ENCODE measurements around the gene ATP1A2. TPM values are rescaled to one million over a fixed set of nuclear protein-coding genes. Genes with fewer than 3 reads are reported as not detected.

Gene ATP1A2
- total RNA-seq, 1 donor from 2014 or later: not detected

DNA sequence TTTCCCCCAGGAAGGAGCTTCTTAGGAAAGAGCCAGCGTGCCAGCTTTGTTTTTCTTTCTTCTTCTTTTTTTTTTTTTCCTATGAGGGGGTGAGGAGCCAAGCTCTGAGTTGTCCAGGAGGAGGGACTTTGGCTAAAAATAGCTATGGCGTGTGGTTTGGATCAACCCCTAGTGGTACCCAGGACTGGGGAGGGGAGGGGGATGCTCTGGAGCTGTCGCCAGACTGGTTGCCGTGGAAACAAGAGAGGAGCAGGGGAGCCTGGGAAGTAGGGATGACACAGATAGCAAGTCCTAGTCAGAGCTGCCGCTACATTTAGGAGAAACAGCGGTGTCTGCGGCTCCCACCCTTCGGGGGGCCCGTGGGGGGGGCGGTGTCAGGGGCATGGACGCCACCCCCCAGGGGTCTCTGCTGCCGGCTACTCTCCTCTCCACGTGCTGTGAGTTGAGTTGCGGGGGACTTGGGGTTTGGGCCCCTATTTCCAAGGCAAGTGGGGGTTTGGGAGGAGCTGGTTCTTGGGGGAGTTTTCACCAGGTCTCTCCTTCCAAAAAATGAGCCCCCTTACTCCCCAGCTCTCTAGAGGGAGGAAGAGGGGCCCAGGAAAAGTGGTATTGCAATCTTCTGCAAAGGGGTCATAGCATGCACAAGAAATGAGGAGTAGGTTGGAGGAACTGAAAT, 34.2 kb upstream of the ATP1A2 start, which contains the start of gene KCNJ9:
Gene KCNJ9, plus strand, starts transcription at position 278 of the 676 bp plus-strand sequence. CDS start 2,493 bp downstream, outside the sequence.
- CTCF ChIA-PET: interaction anchor here (0.7 to 7.6 kb wide), 6 partner anchors 9 to 246 kb away, joined by 3 to 81 read pairs (median 4); no protein-coding TSS in a partner anchor
- POLR2A ChIA-PET: interaction anchor here (1.0 kb wide), 1 partner anchor 34 kb away, joined by 3 read pairs; no protein-coding TSS in a partner anchor
- no peak within 1 kb of the TSS for H3K27ac Mint-ChIP-seq
- ATAC-seq (ENCODE audit: low read depth) (no peak), DNase-seq (no peak)
- intact Hi-C loops (cut with micrococcal nuclease): no loop called here
- TF ChIP-seq, protein P1, sequence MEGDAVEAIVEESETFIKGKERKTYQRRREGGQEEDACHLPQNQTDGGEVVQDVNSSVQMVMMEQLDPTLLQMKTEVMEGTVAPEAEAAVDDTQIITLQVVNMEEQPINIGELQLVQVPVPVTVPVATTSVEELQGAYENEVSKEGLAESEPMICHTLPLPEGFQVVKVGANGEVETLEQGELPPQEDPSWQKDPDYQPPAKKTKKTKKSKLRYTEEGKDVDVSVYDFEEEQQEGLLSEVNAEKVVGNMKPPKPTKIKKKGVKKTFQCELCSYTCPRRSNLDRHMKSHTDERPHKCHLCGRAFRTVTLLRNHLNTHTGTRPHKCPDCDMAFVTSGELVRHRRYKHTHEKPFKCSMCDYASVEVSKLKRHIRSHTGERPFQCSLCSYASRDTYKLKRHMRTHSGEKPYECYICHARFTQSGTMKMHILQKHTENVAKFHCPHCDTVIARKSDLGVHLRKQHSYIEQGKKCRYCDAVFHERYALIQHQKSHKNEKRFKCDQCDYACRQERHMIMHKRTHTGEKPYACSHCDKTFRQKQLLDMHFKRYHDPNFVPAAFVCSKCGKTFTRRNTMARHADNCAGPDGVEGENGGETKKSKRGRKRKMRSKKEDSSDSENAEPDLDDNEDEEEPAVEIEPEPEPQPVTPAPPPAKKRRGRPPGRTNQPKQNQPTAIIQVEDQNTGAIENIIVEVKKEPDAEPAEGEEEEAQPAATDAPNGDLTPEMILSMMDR (IDR thresholded peaks at IDR 0.05): no peak
- peaks cover 8% of the 10 kb centered on the region for H3K36me3 Mint-ChIP-seq (ENCODE audit: low read depth)
- H3K27me3 Mint-ChIP-seq: peaks cover 44% of the 10 kb centered on the region
- no peak within 1 kb of the TSS for H3K4me3 Mint-ChIP-seq
- no peaks in the 10 kb centered on the region for H3K9me3 Mint-ChIP-seq
- H3K4me1 Mint-ChIP-seq: peaks cover 16% of the 10 kb centered on the region

- POLR2A ChIA-PET: interaction anchor here (1.0 kb wide), 1 partner anchor 35 kb away, joined by 3 read pairs; no protein-coding TSS in a partner anchor
- H3K9me3 Mint-ChIP-seq: no peaks in the 10 kb centered on the region
- DNase-seq (no peak), ATAC-seq (ENCODE audit: low read depth) (no peak)
- CTCF ChIA-PET: interaction anchor here (1.0 to 7.6 kb wide), 2 partner anchors 36 to 169 kb away, joined by 4 to 81 read pairs; no protein-coding TSS in a partner anchor
- no peak overlapping the region for H3K4me3 Mint-ChIP-seq
- peaks cover 18% of the 10 kb centered on the region for H3K36me3 Mint-ChIP-seq (ENCODE audit: low read depth)
- TF ChIP-seq, protein P1 (IDR thresholded peaks at IDR 0.05): no peak
- intact Hi-C loops (cut with micrococcal nuclease): no loop called here
- peaks cover 41% of the 10 kb centered on the region for H3K27me3 Mint-ChIP-seq
- H3K4me1 Mint-ChIP-seq: peaks cover 16% of the 10 kb centered on the region
- no peak overlapping the region for H3K27ac Mint-ChIP-seq
These were observed 33.1 kb upstream of the ATP1A2 start for GRCh38 chr1:160082487-160082886.

GRCh38 chr1:160082926-160083325, 32.6 kb upstream of the ATP1A2 start:
- DNase-seq (no peak), ATAC-seq (ENCODE audit: low read depth) (no peak)
- Mint-ChIP-seq H3K27ac (no peak overlapping the region), H3K9me3 (no peaks in the 10 kb centered on the region), H3K4me1 (peaks cover 16% of the 10 kb centered on the region), H3K36me3 (ENCODE audit: low read depth) (peaks cover 20% of the 10 kb centered on the region), H3K27me3 (peaks cover 40% of the 10 kb centered on the region), H3K4me3 (no peak overlapping the region)
- TF ChIP-seq, protein P1 (IDR thresholded peaks at IDR 0.05): no peak
- ChIA-PET CTCF (interaction anchor here (1.0 to 7.6 kb wide), 2 partner anchors 36 to 169 kb away, joined by 4 to 81 read pairs; no protein-coding TSS in a partner anchor), POLR2A (no interaction called here)
- intact Hi-C loops (cut with micrococcal nuclease): no loop called here

DNA sequence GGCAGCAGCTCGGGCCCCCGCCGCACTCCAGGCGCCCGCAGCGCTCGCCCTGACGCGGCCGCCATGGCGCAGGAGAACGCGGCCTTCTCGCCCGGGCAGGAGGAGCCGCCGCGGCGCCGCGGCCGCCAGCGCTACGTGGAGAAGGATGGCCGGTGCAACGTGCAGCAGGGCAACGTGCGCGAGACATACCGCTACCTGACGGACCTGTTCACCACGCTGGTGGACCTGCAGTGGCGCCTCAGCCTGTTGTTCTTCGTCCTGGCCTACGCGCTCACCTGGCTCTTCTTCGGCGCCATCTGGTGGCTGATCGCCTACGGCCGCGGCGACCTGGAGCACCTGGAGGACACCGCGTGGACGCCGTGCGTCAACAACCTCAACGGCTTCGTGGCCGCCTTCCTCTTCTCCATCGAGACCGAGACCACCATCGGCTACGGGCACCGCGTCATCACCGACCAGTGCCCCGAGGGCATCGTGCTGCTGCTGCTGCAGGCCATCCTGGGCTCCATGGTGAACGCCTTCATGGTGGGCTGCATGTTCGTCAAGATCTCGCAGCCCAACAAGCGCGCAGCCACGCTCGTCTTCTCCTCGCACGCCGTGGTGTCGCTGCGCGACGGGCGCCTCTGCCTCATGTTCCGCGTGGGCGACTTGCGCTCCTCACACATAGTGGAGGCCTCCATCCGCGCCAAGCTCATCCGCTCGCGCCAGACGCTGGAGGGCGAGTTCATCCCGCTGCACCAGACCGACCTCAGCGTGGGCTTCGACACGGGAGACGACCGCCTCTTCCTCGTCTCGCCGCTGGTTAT, 31.4 kb upstream of the ATP1A2 start:
- POLR2A ChIA-PET: no interaction called here
- no peaks in the 10 kb centered on the region for H3K9me3 Mint-ChIP-seq
- intact Hi-C loops (cut with micrococcal nuclease): loop anchor here (1.0 kb wide), 2 partner anchors 38 to 148 kb away; no protein-coding TSS in a partner anchor
- no peak overlapping the region for H3K27ac Mint-ChIP-seq
- H3K36me3 Mint-ChIP-seq (ENCODE audit: low read depth): peaks cover 33% of the 10 kb centered on the region
- CTCF ChIA-PET: interaction anchor here (1.0 to 7.6 kb wide), 10 partner anchors 13 to 292 kb away, joined by 3 to 81 read pairs (median 10); partner anchors contain the start of gene IGSF8
- TF ChIP-seq, protein P1 (IDR thresholded peaks at IDR 0.05): no peak
- DNase-seq: peak; percentile 70
- peaks cover 31% of the 10 kb centered on the region for H3K27me3 Mint-ChIP-seq
- peaks cover 14% of the 10 kb centered on the region for H3K4me1 Mint-ChIP-seq
- peak; percentile 83 for ATAC-seq (ENCODE audit: low read depth)
- peak overlapping the region; percentile 75 for H3K4me3 Mint-ChIP-seq
